HG03558 (cell line): ENCODE measurements around the gene IFITM1.
"Not testable (repeated sequence)": the region's sequence is repeated elsewhere in the genome, so short reads cannot be mapped to it uniquely, and the experiment has no call there.

Experiments used
- ATAC-seq: cut with Tn5 transposase; IDR thresholded peaks from one replicate; pipeline ENCODE4 v1.9.1; 2021; ENCODE audit warnings: moderate number of reproducible peaks; ENCODE audit not compliant: unreplicated experiment; ENCODE audit errors: extremely low read depth

Gene IFITM1

DNA sequence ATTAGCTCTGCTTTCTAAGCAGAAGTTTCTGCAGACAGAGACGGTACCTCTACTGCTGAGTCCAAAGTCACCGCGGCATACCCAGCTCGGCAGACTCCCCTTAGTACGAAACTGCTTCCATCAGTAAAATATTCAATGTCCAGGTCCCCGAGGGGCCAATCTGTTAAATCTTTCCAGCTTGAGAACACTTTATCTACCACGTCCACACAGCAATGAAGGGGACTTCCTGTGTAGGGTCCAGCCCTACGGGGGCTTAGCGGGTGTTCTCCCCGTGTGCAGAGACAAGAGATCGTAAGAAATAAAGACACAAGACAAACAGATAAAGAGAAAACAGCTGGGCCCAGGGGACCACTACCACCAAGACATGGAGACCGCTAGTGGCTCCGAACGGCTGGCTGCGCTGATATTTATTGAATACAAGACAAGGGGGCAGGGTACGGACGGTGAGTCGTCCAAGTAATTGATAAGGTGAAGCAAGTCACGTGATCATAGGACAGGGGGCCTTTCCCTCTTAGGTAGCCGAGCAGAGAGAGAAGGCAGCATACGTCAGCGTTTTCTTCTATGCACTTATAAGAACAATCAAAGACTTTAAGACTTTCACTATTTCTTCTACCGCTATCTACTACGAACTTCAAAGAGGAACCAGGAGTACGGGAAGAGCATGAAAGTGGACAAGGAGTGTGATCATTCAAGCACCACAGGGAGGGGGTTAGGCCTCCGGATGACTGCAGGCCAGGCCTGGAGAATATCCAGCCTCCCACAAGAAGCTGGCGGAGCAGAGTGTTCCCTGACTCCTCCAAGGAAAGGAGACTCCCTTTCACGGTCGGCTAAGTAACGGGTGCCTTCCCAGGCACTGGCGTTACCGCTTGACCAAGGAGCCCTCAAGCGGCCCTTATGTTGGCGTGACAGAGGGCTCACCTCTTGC lies 11.0 kb downstream of the IFITM1 start:
- not testable (repeated sequence) for ATAC-seq

DNA sequence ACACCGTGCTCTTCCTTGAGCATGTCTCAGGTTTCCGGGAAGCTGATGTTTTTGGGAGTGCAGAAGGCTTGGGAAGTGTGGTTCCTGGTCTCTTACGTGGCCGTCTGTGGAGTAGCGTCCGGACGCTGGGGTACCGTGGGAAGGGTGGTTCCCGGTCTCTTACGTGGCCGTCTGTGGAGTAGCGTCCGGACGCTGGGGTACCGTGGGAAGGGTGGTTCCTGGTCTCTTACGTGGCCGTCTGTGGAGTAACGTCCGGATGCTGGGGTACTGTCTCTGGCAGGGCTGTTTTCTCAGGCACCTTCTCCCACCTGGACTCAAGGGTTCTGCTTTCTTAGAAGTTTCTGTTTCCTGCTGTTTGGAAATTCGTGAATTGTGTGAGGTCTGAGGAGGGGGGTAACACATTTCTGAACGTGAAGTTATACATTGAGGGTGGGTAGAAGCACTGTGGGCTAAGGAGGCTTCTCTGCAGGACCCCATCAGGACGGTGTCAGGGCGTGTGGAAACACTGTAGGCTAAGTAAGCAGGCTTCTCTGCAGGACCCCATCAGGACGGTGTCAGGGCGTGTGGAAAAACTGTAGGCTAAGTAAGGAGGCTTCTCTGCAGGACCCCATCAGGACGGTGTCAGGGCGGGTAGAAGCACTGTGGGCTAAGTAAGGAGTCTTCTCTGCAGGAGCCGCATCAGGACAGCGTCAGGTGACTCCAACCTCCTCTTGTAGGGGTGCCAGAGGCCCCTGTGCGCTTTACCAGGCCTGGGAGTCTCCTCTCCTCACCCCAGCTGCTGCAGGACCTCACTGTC lies 12.2 kb downstream of the IFITM1 start:
- ATAC-seq = no peak

DNA sequence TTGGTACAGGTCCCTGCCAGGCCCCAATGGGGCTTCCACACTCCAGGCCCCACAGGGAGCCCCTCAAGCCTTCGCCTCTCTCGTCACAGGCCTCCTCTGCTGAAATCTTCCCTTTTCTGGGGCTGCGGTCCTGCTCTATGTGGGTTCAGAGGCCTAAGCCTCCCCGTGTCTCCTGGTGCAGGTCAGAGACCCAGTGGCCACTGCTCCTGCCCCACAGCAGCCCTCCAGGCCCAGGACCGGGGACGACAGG lies 12.7 kb downstream of the IFITM1 start:
- no peak for ATAC-seq

DNA sequence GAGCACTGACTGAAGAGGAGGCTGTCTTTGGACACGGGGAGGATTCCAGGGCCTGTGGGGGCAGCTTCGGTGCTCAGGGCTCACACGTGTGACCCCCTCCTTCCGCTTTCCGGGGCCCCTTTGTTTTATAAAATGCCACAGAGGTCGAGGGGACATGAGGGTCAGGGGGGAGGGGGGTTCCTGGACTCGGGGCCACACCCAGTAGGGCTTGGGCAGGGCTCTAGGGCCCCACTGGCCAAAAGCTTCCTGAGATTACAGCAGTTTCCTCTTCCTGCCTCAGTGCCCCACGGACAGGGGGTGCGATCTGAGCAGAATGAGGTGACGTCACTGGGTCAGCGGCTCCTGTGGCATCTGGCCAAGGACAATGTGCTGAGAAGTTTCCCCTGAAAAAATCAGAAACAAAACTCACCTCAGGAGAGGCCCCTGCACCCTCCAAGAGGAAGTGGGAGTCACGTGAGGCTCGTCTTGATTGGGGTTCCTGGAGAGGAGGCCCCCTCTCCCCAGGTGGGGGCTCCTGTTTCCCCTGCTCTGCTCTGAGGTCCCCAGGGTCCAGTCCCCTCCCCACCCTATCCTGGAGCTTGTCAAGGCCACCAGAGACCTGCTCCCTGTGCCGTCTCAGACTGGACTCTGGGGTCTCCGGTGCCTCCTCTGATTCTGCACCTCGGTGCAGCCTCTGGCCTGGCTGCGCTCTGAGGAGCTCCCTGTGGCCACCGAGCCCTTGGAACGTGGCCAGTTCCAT lies 13.2 kb downstream of the IFITM1 start:
- ATAC-seq = no peak

DNA sequence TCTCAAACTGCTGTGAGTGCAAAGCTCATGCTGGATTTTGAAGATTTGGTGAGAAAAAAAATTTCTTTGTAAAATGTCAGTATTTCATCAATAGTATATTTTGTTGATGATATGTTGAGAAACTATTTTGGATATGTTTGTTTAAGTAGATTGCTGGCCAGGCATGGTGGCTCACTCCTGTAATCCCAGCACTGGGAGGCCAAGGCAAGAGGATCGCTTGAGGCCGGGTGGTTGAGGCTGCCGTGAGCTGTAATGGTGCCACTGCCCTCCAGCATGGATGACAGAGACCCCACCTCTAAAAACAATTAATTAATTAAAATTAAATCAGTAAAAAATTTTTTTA lies 13.7 kb downstream of the IFITM1 start:
- no peak for ATAC-seq

DNA sequence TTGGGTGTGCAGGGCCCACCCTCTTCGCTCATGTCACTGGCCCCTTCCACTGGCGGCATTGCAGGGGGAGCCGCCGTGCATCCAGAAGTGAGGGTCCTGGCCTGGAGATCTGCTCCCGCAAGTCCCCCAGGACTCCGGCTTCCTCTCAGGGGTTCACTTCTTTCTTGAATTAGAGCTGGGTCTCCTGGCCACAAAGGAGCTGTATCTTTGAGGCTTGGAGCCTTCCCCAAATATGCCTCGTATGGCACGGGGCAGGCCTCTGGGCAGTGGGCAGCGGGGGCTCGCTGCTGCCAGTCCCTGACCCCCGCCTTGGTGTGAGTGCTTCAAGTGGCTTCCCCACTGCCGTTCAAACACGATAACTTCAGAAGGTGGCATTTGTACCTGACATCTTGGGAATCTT lies 14.2 kb downstream of the IFITM1 start:
- no peak for ATAC-seq

DNA sequence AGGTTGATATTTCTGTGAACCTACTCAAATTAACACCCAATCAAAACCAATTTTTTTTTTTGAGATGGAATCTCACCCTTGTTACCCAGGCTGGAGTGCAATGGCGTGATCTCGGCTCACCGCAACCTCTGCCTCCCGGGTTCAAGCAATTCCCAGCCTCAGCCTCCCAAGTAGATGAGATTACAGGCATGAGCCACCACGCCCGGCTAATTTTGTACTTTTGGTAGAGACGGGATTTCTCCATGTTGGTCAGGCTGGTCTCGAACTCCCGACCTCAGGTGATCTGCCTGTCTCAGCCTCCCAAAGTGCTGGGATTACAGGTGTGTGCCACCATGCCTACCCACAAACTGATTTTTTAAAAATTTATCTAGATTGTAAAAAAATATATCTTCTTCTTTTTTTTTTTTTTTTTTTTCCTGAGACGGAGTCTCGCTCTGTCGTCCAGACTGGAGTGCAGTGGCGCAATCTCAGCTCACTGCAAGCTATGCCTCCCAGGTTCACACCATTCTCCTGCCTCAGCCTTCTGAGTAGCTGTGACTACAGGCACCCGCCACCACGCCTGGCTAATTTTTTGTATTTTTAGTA lies 14.8 kb downstream of the IFITM1 start:
- not testable (repeated sequence) for ATAC-seq

DNA sequence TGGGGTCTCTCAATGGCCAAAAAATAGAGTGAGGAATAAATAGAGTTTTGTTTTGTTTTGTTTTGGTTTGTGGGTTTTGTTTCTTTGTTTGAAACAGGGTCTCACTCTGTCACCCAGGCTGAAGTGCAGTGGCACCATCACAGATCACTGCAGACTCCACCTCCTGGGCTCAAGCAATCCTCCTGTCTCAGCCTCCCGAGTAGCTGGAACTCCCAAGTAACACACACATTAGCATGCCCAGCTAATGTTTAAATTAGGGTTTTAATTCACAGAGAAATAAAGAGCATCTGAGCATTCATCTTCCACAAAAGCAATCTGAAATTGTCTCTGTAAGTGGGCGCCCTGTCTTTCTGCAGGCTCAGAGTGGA lies 16.0 kb downstream of the IFITM1 start:
- no peak for ATAC-seq

DNA sequence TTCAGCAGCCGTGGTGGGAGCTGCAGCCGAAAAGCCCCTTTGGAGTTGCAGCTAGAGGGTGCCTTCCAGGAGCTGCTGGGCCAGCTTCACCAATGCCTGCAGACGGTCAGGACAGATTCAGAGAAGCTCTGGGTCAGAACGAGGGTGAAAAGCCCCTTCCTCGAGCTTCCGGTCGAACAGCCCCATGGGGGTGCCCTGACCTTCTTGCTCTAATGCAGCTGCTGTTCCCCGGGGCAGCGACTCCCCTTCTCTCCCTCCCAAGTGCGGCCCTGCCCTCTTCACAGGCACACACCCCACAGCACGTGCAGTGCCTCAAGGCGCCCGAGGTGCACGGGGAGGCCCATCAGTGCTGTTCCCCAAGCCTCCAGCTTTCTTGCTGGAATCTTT lies 16.5 kb downstream of the IFITM1 start:
- no peak for ATAC-seq

DNA sequence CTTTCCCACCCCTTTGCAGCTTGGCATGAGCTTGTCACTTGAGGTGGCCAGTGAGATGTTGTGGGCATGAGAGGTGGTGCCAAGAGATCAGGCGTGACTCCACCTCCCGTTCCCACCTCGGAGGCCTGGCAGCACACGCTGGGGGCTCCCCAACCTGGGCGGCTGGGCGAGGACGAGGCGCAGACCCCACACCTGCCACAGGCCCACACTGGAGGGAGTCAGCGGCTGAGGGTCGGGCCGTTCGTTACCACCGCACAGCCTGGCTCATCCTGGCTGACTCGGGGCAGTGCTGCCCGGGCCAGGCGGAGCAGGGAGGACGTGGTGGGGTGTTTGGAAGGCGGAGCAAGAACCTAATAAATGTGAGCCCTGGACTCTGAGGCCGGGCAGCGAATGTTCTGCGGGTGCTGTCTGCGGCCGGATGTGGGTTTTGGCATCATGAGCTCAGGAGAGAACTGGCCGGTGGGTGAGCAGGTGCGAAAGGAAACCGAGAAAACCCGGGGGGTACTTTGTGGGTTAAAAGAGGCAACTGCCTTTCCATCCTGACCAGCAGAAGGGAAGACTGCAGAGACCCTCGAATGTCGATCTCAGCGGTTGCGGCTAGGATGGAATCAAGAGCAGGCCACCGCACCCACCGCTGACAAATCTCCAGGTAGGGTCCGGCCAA lies 17.0 kb downstream of the IFITM1 start:
- no peak for ATAC-seq

DNA sequence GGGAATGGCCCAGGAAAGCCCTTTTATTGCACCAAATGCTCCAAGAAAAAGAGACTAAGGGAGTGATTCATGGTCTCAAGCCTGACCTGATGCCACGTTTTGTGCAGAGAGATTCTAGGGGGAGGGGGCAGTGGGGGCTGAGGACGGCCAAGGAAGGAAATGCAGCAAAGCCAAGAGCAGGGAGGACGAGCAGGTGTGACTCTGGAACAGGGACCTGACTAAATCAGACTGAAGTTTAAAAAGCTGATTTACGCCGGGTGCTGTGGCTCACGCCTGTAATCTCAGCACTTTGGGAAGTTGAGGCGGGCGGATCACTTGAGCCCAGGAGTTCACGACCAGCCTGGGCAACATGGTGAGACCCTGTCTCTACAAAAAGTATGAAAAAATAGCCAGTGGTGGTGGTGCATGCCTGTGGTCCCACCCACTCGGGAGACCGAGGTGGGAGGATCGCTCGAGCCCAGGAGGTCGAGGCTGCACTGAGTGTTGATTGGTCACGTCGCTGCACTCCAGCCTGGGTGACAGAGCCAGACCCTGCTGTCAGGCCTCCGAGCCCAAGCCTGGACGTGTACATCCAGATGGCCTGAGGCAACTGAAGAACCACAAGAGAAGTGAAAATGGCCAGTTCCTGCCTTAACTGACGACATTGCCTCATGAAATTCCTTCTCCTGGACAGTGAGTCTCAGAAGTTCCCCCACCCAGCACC lies 17.7 kb downstream of the IFITM1 start:
- no peak for ATAC-seq

DNA sequence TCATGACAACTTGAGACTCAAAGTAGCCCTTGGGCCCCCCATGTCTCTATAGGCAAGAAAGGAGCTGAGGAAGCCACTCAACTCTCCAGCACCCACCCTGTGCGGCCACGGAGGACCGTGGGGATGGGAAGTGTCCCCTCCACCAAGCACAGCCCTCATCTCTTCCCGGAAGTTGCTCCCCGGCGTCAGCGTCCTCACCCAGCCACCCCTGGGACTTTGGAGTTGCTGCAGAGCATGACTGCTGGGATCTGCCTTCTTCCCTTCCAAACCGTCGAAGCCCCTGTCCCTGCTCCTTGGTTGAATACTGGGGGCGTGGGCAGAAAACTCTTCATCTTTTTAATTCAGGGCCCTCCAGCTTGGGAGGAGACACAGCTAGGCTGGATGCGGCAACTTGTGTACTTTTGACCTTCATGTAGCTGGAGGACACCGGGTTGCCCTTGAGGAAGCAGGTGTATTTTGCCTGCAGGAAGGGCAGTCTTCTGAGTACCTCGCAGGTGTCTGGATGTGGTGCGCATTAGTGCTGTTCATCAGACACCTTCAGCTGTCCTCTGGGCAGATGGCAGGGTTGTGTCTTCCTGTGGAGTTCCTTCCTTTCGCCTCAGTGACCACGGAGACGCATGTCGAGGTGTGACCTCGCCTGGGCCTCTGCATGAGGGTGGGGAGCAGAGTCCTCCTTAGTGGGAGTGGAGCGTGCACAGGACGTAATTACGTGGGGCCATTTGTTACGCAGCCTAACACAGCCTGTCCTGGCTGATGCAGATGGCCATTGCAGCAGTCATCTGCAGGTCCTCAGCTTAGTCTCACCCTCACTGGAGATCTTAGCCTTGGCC lies 19.0 kb downstream of the IFITM1 start:
- ATAC-seq = no peak

DNA sequence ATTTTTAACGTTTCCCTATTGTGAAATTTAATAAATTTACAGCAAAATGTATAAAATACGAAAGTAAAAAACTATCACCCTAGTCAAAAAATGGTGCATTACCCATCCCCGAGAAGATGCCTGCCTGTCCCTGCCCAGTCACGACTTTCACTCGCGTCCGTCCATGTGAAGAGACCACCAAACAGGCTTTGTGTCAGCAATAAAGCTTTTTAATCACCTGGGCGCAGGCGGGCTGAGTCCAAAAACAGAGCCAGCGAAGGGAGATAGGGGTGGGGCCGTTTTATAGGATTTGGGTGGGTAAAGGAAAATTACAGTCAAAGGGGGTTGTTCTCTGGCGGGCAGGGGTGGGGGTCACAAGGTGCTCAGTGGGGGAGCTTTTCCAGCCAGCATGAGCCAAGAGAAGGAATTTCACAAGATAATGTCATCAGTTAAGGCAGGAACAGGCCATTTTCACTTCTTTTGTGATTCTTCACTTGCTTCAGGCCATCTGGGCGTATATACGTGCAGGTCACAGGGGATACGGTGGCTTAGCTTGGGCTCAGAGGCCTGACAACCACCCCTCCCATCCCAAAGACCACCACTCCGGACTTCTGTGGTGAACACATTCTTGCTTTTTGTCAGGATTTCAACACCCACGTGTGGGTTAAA lies 19.9 kb downstream of the IFITM1 start:
- not testable (repeated sequence) for ATAC-seq

DNA sequence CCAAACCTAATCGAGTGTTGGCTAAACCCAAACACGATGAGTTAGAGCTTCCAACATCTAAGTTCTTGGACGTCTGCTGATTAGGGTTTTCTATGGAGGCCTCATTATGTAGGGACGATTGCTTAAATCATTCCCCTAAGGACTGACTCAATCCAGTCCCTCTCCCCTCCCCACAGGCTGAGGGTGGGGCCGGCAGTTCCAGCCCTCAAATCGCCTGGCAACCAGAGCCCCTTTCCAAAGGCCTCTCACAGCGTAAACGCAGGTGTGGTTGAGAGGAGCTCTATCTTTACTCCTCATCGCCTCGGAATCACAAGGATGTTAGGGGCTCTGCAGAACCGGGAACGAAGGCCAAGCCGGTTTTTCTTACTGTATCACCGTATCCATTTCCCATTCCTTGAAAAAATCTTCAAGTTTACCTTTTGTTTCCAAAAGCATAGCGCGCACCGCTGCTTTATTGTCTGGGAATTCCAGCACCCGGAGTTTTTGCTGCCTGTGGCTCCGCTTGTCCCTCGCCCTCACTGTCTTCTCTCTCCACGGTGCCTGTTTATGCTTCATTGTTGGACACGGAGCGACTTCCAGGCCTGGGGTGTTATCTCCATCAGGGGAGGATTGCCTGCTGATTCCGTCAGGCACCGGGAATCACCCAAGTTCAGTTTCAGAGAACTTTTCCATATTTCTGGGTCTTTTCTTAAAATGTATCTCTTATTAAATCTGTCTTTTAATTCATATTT lies 20.6 kb downstream of the IFITM1 start:
- no peak for ATAC-seq

DNA sequence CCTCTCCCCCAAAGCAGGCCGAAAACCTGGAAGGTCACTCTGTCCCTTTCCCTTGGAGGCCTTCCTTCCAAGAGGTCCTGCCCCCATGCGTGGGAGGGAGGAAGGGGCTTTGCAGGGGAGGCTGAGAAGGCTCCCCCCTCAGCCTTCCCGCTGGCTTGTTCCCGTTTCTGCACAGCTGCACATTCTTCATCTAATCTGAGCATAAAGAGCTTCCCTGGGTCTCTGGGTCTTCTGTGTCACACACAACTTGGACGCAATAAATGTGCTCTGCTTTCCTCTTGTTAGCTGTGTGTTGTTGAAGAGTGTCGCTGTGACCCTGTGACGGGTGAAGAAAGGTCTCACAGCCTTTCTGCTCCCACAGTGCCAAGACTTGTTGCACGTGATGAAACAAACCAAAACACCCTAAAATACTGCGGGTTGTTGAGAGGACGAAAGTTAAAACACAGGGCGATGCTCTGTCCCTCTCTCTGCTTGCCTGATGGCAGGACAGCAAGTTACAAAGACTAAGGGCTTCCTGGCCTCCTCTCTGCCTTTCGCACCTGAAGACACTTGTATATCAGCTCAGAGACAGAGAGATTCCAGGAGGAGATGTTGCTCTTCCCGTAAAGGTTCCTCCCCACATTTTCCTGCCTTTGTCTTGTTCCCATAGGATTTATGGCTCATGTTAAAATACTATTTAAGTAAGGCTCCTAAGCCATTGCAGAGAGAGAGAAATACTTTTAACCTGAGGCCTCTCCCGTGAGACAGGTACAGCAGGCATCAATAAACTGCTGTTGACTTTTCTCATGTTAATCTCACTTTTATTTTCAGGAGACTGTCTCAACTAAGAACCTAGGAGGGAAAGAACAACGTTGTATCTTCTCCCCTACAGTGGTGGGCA lies 22.2 kb downstream of the IFITM1 start:
- ATAC-seq = no peak

DNA sequence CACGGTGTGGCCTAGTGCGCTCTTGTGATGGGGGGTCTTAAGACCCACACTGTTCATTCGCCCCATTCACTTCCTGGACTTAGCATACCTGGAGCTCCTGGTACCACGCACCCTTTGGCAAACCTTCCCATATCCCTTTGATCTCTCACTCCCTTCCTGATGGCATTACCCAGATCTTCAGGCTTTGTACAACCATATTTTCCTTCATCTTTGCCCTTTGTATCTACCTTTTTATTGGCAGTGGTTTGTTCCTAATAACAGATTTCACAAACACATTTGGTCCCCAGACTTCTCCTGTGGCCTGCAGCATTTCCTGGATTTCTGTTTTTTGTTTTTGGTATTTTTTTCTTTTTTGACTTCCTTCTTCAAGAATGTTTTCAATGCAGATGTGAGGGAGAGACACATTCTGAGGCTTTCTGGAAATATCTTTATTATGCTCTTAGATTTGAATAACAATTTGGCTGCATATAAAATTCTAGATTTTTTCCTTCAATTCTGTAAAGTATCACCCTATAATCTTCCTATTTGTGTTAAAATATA lies 22.9 kb downstream of the IFITM1 start:
- no peak for ATAC-seq

DNA sequence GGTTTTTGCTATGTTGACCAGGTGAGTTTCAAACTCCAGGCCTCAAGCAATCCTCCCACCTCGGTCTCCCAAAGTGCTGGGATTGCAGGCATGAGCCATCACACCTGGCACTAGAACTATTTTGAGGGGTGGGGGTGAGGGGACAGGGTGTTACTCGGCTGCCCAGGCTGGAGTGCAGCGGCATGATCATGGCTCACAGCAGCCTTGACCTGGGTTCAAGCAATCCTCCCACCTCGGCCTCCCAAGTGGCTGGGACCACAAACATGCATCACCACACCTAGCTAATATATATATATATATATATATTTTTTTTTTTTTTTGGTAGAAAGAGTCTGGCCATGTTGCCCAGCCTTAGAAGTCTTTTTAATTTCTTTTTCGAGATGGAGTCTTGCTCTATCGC lies 23.9 kb downstream of the IFITM1 start:
- no peak for ATAC-seq
